OCI-LY7 (cell line): ENCODE measurements around the gene NRXN2. TPM values are rescaled to one million over a fixed set of nuclear protein-coding genes. Genes with fewer than 3 reads are reported as not detected.

Experiments
- BruUV-seq: library from RNA; stranded (reverse); fragments of 400-500 nt; replicated peaks from 2 replicates; lab custom pipeline; 2021; lab: Mats Ljungman, UMichigan
- CTCF ChIA-PET: fragments of 300-600 bp; sonication (Branson Sonifier 250); formaldehyde crosslinking; loops from one replicate; lab custom pipeline; 2022; ENCODE audit warnings: antibody characterized with exemption; ENCODE audit not compliant: unreplicated experiment; lab: Charles Lee
- POLR2A ChIA-PET: fragments of 300-600 bp; sonication (Branson Sonifier 250); formaldehyde crosslinking; loops from one replicate; lab custom pipeline; 2022; ENCODE audit warnings: antibody characterized with exemption; lab: Charles Lee
- DNase-seq: peaks from one replicate; pipeline ENCODE4 v3.0.0-alpha.2; 2015; ENCODE audit warnings: low spot score
- H2AFZ ChIP-seq: fragments of 200-600 bp; sonication (generic), shearing (Covaris generic); 2 replicates; pipeline ENCODE4 v1.6.1; 2014; ENCODE audit warnings: mild to moderate bottlenecking, antibody characterized with exemption, low read length, moderate library complexity
- H3K27ac ChIP-seq: fragments of 200-600 bp; sonication (generic); 2 replicates; pipeline ENCODE4 v1.5.1; 2014; ENCODE audit warnings: mixed run types, low read depth, mild to moderate bottlenecking, moderate library complexity, low read length, inconsistent platforms; ENCODE audit not compliant: poor library complexity, severe bottlenecking
- H3K36me3 ChIP-seq: fragments of 200-600 bp; sonication (generic); 2 replicates; pipeline ENCODE4 v1.6.1; 2014; ENCODE audit warnings: mild to moderate bottlenecking, antibody characterized with exemption, low read length, moderate library complexity, mixed read lengths; ENCODE audit not compliant: insufficient read depth
- H3K4me1 ChIP-seq: fragments of 200-600 bp; sonication (generic); 2 replicates; pipeline ENCODE4 v1.5.1; 2014; ENCODE audit warnings: mild to moderate bottlenecking, low read length; ENCODE audit not compliant: insufficient read depth, poor library complexity, severe bottlenecking
- H3K4me2 ChIP-seq: fragments of 200-600 bp; sonication (generic); 2 replicates; pipeline ENCODE4 v1.6.1; 2014; ENCODE audit warnings: mild to moderate bottlenecking, low read length
- H3K4me3 ChIP-seq: fragments of 200-600 bp; sonication (generic); 2 replicates; pipeline ENCODE4 v1.5.1; 2014; ENCODE audit warnings: mild to moderate bottlenecking, low read depth, low read length; ENCODE audit not compliant: poor library complexity, severe bottlenecking
- H3K79me2 ChIP-seq: fragments of 200-600 bp; sonication (generic); 2 replicates; pipeline ENCODE4 v1.6.1; 2016; ENCODE audit warnings: low read depth, mild to moderate bottlenecking, low read length, moderate library complexity, mixed read lengths; ENCODE audit not compliant: insufficient read depth
- H3K9me2 ChIP-seq: fragments of 200-600 bp; sonication (generic); 2 replicates; pipeline ENCODE4 v1.6.1; 2016; ENCODE audit warnings: mild to moderate bottlenecking, low read length, mixed read lengths; ENCODE audit not compliant: insufficient read depth
- H3K9me3 ChIP-seq: fragments of 200-600 bp; sonication (generic); 2 replicates; pipeline ENCODE4 v1.6.1; 2014; ENCODE audit warnings: mild to moderate bottlenecking, mixed run types, low read length, mixed read lengths
- H4K20me1 ChIP-seq: fragments of 200-600 bp; sonication (generic); 2 replicates; pipeline ENCODE4 v1.6.1; 2014; ENCODE audit warnings: mild to moderate bottlenecking, antibody characterized with exemption, low read length, moderate library complexity, mixed read lengths; ENCODE audit not compliant: insufficient read depth
- CTCF ChIP-seq: fragments of 200-600 bp; sonication (generic); conservative IDR thresholded peaks from 2 replicates; pipeline ENCODE4 v1.5.1; 2014; ENCODE audit warnings: mild to moderate bottlenecking, antibody characterized with exemption, low read length, moderate library complexity, mixed read lengths
- EZH2phosphoT487 ChIP-seq: fragments of 200-600 bp; sonication (generic); IDR thresholded peaks from 2 replicates; pipeline ENCODE4 v1.6.1; 2018; ENCODE audit warnings: low read depth, borderline replicate concordance, mild to moderate bottlenecking, mixed run types, antibody characterized with exemption, low read length, moderate library complexity, mixed read lengths
- intact Hi-C: fragments of 100-400 bp; cut with micrococcal nuclease; formaldehyde crosslinking; loops from one replicate; pipeline ENCODE4 v1.10.0; 2022; ENCODE audit not compliant: unreplicated experiment
- total RNA-seq, 2 experiments: library from RNA; depleted of rRNA in 1 of 2; stranded (reverse); fragments of >200 nt in 1 of 2; shearing (Covaris generic) in 1 of 2; gene quantifications; 2 replicates each; pipeline ENCODE4 v1.2.3, GENCODE V29; 2014 to 2022

The NRXN2 gene
- total RNA-seq, 2 experiments from 2014 or later = 2.4 to 3.3 TPM

GRCh38 chr11:64687643-64688533 lies 35.1 kb downstream of the NRXN2 start:
- peaks cover 16% of the 10 kb centered on the region for H3K4me1 ChIP-seq
- H4K20me1 ChIP-seq = no peaks in the 10 kb centered on the region
- H3K9me3 ChIP-seq = no peaks in the 10 kb centered on the region
- intact Hi-C loops = loop anchor here (1.0 to 5.0 kb wide), 2 partner anchors 35 to 54 kb away; partner anchors contain the start of genes NRXN2 and RASGRP2
- H3K79me2 ChIP-seq = no peaks in the 10 kb centered on the region
- H3K4me2 ChIP-seq = peak overlapping the region; percentile 30; the same call in 1 of the 2 replicates
- H3K27ac ChIP-seq = no peak overlapping the region
- no TSS peak for BruUV-seq
- TF ChIP-seq EZH2phosphoT487 = no peak
- no peak for TF ChIP-seq CTCF
- peak overlapping the region; percentile 85; the same call in 1 of the 2 replicates for H2AFZ ChIP-seq
- H3K9me2 ChIP-seq = no peaks in the 10 kb centered on the region
- no peaks in the 10 kb centered on the region for H3K36me3 ChIP-seq
- peak overlapping the region; percentile 67 for H3K4me3 ChIP-seq
- DNase-seq = no peak
- ChIA-PET POLR2A (interaction anchor here (1.2 kb wide), 1 partner anchor 18 kb away, joined by 3 read pairs; no protein-coding TSS in a partner anchor), CTCF (interaction anchor here (0.6 to 1.5 kb wide), 8 partner anchors 11 to 345 kb away, joined by 3 to 6 read pairs (median 4); partner anchors contain the start of gene RASGRP2)

- no peaks in the 10 kb centered on the region for H3K79me2 ChIP-seq
- peaks cover 15% of the 10 kb centered on the region for H3K4me1 ChIP-seq
- no peak for TF ChIP-seq CTCF
- no peak for TF ChIP-seq EZH2phosphoT487
- H2AFZ ChIP-seq = no peak overlapping the region
- H3K4me3 ChIP-seq = no peak overlapping the region
- H4K20me1 ChIP-seq = no peaks in the 10 kb centered on the region
- no peak for DNase-seq
- no peaks in the 10 kb centered on the region for H3K9me3 ChIP-seq
- H3K9me2 ChIP-seq = no peaks in the 10 kb centered on the region
- POLR2A ChIA-PET = no interaction called here
- no TSS peak for BruUV-seq
- intact Hi-C loops = loop anchor here (5.0 kb wide), 1 partner anchor 55 kb away; the partner anchor contains the start of gene RASGRP2
- H3K36me3 ChIP-seq = no peaks in the 10 kb centered on the region
- CTCF ChIA-PET = no interaction called here
- no peak overlapping the region for H3K27ac ChIP-seq
- no peak overlapping the region for H3K4me2 ChIP-seq
These were observed 35.8 kb downstream of the NRXN2 start for GRCh38 chr11:64687204-64687603.
